ENCODE results near the gene HSPH1.

DNA sequence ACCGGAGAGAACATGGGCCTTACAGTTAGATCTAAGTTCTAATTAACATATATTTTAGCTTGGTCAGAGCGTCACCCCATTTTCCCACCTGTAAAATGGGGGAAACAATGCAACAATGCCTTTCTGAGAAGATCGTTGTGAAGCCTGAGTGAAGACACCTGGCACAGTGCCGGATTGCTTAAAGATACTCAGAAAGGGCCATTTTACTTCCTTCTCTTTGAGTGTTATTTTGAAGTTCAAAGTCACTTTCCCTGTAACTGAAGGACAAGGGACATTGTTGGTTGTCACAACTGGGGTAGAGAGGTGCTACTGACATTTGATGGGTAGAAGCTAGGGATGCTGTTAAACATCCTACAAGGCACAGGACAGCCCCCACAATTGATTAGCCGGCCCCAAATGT lies 28.1 kb downstream of the HSPH1 start:
- TF ChIP-seq CTCF (IDR thresholded peaks at IDR 0.05) (no peak), ZFX (IDR thresholded peaks at IDR 0.05; ENCODE audit: borderline replicate concordance) (no peak)

Measured in 22Rv1 (cell line).